HG03064 (cell line): Measurements from ENCODE around the gene MAPK8IP2.
"Not testable (repeated sequence)": the region's sequence is repeated elsewhere in the genome, so short reads cannot be mapped to it uniquely, and the experiment has no call there.

ENCODE experiments used
- ATAC-seq: cut with Tn5 transposase; IDR thresholded peaks from one replicate; pipeline ENCODE4 v1.9.1; 2021; ENCODE audit warnings: low read depth; ENCODE audit not compliant: unreplicated experiment

The MAPK8IP2 gene

DNA sequence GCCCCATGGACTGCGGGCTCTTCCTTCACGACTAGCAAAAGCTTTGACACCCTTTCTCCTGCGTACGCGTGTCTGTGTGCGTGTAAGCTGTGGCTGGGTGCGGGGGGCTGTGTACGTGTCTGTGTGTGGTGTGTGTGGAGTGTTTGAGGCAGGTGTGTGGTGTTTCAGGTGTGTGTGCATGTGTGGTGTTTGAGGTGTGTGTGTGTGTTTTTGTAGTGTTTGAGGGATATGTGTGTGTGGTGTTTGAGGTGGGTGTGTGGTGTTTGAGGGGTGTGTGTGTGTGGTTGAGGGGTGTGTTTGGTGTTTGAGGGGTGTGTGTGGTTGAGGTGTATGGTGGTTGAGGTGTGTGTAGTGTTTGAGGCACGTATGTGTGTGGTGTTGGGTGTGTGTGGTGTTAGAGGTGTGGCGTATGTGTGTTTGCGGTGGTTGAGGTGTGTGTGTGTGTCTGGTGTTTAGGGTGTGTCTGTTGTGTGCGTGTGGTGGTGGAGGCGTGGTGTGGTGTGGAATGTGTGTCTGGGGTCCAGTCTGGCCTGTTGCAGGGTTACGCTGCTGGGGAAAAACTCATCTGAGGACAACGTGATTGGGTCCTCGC is 28.0 kb downstream of the MAPK8IP2 start:
- ATAC-seq = no peak

DNA sequence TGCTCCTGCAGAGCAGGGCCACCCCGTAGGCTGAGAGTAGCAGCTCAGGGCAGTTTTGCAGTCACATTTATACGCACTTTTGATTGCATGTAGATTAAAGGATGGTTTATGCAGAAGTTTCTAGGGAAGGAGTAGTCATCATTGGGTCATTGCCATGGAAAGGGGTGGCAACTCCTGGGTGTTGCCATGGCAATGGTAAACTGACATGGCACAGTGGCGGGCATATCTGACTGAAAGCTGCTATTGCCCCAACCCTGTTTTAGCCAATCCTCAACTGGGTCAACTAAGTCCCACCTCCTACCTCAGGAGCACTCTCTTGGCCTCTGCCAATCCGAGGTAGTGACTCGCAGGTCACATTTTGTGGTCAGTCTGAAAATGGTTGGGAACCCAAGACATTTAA is 29.8 kb downstream of the MAPK8IP2 start:
- ATAC-seq = no peak

- ATAC-seq = no peak
These were observed 32.5 kb downstream of the MAPK8IP2 start for GRCh38 chr22:50633086-50633485.

DNA sequence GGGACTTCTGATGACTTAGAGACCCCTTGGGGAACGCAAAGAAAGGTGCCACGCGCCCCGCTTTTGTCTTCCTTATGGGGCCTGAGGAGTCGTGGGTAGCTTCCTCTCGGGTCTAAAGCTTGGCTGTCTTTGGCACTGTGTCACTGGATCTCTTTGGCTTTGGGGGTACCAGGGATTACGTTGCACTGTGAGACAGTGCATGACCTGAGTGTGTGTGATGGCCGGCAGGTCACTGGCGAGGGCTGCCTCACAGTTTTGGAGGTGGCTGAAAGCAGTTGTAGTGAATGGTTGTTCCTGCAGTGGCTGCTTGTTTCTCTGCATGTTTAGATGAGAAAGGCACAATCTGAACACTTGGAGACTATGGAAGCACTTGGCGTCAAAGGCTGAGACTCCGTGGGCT is 33.2 kb downstream of the MAPK8IP2 start:
- ATAC-seq = no peak

DNA sequence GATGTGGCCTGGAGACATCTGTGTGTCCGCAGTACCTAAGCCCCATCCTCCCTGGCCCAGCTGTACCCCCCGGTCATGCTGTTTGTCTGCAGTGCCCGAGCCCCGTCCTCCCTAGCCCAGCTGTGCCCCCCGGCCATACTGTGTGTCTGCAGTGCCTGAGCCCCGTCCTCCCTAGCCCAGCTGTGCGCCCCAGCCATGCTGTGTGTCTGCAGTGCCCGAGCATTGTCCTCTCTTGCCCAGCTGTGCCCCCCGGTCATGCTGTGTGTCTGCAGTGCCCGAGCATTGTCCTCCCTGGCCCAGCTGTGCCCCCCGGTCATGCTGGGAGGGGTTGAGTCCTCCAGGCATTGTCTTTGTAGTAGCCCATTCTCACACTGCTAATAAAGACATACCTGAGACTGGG is 35.0 kb downstream of the MAPK8IP2 start:
- ATAC-seq = no peak

GRCh38 chr22:50640296-50640695 is 39.7 kb downstream of the MAPK8IP2 start:
- ATAC-seq = not testable (repeated sequence)

GRCh38 chr22:50640857-50641647 is 40.5 kb downstream of the MAPK8IP2 start:
- ATAC-seq = no peak

DNA sequence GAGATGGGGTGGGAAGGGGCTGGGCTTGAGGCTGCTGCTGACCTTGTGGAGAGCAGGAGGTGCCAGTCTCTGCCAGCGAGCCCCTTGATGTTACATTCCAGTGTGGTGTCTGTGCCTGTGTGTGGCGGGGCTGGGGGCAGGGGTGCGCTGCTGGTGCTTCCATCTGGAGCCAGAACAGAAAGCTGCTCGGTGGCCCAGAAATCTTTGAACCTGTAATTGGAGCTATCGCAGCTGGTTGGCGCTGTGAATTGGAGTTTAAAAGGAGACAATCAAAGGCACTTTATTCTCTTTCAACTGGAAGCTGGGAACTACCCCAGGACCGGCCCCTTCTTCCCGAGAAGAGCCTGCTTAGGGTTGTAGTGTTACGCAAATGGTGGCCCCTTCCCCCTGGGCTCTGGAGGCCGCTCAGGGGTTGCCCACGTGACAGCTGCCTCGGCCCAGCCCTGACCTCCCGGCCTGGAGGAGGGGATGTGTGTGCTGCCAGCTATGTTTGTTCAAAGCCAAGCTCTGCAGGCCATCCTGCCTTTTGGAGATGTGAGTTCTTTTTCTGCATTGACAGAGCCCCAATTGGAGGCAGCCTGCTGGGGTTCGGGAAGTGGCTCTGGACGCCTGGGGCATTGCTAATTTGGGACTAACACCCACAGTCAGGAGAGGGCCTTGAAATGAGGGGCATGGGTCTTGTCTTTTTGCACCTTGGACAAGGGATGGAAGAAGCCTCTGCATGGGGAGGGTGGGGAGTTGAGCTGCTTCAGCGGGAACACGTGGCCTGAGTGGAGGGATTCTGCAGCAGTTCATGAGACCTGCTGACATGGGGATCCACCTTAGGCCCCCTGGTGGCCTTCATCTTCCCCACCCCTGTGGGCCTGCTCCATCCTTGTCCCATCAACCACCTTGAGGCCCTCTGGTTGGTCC is 41.4 kb downstream of the MAPK8IP2 start:
- no peak for ATAC-seq

GRCh38 chr22:50643021-50643820 is 42.6 kb downstream of the MAPK8IP2 start:
- not testable (repeated sequence) for ATAC-seq

DNA sequence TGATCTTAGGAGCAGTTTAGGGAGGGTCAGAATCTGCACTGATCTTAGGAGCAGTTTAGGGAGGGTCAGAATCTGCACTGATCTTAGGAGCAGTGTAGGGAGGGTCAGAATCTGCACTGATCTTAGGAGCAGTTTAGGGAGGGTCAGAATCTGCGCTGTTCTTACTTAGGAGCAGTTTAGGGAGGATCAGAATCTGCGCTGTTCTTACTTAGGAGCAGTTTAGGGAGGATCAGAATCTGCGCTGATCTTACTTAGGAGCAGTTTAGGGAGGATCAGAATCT is 43.2 kb downstream of the MAPK8IP2 start:
- ATAC-seq = not testable (repeated sequence)

DNA sequence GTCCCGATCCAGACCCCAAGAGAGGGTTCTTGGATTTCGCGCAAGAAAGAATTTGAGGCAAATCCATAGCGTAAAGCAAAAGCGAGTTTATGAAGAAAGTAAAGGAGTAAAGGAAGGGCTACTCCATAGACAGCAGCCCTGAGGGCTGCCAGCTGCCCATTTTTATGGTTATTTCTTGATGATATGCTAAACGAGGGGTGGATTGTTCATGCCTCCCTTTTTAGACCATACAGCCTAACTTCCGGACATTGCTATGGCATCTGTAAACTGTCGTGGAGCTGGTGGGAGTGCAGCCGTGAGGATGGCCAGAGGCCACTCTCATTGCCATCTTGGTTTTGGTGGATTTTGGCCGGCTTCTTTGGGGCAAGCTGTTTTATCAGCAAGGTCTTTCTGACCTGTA is 52.7 kb downstream of the MAPK8IP2 start:
- ATAC-seq = no peak

DNA sequence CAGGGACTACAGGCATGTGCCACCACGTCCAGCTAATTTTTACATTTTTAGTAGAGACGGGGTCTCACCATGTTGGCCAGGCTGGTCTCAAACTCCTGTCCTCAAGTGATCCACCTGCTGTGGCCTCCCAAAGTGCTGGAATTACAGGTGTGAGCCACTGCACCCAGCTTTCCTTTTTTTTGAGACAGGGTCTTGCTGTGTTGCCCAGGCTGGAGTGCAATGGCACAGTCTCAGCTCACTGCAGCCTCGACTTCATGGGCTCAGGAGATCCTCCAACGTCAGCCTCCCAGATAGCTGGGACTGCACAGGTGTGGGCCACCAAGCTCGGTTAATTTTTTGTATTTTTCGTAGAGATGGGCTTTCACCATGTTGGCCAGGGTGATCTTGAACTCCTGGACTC is 54.1 kb downstream of the MAPK8IP2 start:
- ATAC-seq = not testable (repeated sequence)

- ATAC-seq = no peak
These were observed 55.8 kb downstream of the MAPK8IP2 start for GRCh38 chr22:50656122-50657070.

DNA sequence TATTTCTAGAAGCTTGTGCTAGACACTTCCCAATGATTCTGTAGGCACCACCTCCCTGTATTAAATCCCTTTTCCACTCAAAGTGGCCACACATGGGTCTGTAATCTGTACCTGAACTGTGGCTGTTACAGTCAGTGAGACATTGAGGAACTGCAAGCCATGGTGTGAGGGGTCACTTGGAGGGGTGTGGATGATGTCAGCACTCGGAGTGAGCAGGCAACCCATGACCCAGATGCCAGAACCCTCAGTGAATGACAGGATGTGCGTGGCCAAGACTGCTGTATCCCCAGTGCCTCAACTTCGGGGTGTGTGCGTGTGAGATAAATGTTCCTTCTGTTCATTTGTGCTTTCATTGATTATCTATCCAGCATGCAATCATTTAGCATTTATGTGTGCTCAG is 57.3 kb downstream of the MAPK8IP2 start:
- ATAC-seq = no peak

- not testable (repeated sequence) for ATAC-seq
These were observed 59.1 kb downstream of the MAPK8IP2 start for GRCh38 chr22:50659711-50660110.

DNA sequence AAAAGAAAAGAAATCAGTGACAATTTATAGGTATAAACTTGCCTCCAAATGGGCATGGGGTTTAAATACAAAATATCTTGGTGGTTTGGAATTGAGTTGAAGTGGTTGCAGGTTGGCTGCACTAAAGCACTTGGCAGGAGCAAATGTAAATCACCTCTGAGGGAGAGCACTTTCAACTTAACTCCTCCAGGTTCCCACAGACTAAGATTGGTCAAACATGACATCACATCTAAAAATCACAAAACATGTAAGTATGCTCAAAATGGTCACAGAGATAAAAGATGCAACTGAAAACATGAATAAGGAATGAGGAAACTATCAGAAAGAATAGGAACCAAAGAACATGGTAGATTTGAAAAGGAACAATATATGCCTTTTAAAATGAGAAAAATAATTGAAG is 59.7 kb downstream of the MAPK8IP2 start:
- no peak for ATAC-seq
